GM12865 (cell line): ENCODE data around the gene SYCE3.

Experiments used
- DNase-seq: peaks from one replicate; pipeline ENCODE4 v3.0.0; 2010; ENCODE audit warnings: low read depth
- H3K4me3 ChIP-seq: 2 replicates; pipeline ENCODE4 v1.5.1; 2011; ENCODE audit warnings: mild to moderate bottlenecking, low read depth, low read length, control low read depth
- CTCF ChIP-seq: IDR thresholded peaks from 2 replicates; pipeline ENCODE4 v1.5.1; 2011; ENCODE audit warnings: low read length, control low read depth, low read depth, inconsistent platforms; ENCODE audit not compliant: insufficient read depth; ENCODE audit errors: missing control alignments

SYCE3 gene

GRCh38 chr22:50599816-50600455, 37.2 kb upstream of the SYCE3 start:
- no peak overlapping the region for H3K4me3 ChIP-seq
- peak; percentile 24 for DNase-seq

GRCh38 chr22:50597097-50597496, 34.4 kb upstream of the SYCE3 start:
- no peak for TF ChIP-seq CTCF
- no peak for DNase-seq
- H3K4me3 ChIP-seq = no peak overlapping the region

More at GRCh38 chr22:50599816-50600455, 37.2 kb upstream of the SYCE3 start:
- TF ChIP-seq CTCF = no peak

GRCh38 chr22:50595189-50595588, 32.5 kb upstream of the SYCE3 start:
- TF ChIP-seq CTCF = no peak
- H3K4me3 ChIP-seq = no peak overlapping the region

GRCh38 chr22:50587407-50587806, 24.7 kb upstream of the SYCE3 start:
- no peak overlapping the region for H3K4me3 ChIP-seq
- TF ChIP-seq CTCF = no peak
- no peak for DNase-seq

More at GRCh38 chr22:50595189-50595588, 32.5 kb upstream of the SYCE3 start:
- DNase-seq = no peak

GRCh38 chr22:50586416-50586815, 23.7 kb upstream of the SYCE3 start:
- no peak overlapping the region for H3K4me3 ChIP-seq
- no peak for DNase-seq
- TF ChIP-seq CTCF = no peak

GRCh38 chr22:50585781-50586180, 23.1 kb upstream of the SYCE3 start:
- H3K4me3 ChIP-seq = no peak overlapping the region
- no peak for DNase-seq
- TF ChIP-seq CTCF = no peak

- TF ChIP-seq CTCF = no peak
- no peak overlapping the region for H3K4me3 ChIP-seq
- DNase-seq = no peak
These were observed 22.5 kb upstream of the SYCE3 start for GRCh38 chr22:50585238-50585637.
